NAMALWA (cell line): ENCODE results near the gene SLC4A4.

ENCODE experiments used
- DNase-seq: peaks from one replicate; pipeline ENCODE4 v3.0.0-alpha.2; 2015; ENCODE audit warnings: low spot score

SLC4A4 gene

DNA sequence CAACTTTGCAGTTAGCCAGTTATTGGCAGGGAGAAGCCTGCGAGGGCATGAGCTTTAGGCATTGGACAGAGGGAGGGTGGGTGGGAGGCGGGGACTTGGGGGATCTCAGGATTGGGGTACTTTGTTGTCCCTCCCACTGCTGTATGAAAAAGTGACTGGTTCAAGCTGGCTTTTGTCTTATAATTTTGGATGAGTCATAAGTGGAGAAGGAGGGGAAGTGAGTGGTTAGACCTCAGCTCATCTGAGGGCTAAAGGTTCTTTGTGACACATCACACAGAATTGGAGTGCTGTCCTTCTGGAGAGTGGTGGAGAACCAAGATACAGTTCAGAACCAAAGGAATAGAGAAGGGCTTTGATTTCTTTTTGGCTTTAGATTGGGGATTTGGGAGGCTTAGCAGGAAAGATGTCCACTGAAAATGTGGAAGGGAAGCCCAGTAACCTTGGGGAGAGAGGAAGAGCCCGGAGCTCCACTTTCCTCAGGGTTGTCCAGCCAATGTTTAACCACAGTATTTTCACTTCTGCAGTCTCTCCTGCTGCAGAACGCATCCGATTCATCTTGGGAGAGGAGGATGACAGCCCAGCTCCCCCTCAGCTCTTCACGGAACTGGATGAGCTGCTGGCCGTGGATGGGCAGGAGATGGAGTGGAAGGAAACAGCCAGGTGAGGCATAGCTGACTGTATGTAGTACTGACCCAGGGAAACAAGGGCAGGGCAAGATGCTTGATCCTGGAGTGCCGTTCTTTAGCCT, at the start of gene SLC4A4:
SLC4A4 (plus strand) TSS at position 175 of the 748 bp plus-strand sequence.
- no peak for DNase-seq

DNA sequence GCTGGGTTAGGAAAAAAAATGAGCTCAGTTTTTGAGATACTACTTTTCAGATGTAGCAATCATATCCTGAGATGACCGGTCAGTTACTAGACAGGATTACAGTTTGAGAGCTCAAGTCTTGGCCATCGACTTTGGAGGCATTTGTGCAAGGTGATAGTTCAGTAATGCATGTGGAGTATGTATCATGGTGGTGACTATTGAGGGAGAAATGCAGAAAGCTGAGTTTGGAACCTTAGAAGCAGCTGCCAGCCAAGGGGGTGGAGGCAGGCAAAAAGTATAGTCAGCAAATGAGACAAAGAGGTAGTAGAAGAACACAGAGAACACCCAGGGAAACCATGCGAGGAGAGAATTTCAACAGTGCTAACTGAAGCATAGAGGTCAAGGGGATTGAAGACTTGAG, 48.7 kb upstream of the SLC4A4 start:
- DNase-seq, result no peak

DNA sequence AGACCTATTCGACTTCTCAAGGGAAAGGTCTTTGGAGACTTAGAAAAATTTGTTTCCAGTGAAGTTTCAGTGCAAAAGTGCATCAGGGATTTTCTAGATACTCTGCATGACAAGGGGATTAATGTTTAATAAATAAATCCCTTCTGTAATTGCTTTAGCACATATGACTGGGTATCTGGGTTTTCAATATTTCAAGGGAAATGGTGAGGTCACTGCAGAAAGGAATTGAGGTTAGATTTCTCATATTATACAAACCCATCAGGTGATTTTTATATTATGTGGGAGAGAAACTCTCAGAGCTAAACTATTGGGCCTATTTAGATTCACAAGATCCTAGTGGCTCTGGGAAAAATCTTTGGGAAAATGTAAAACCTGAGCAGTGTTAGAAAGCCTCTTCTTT, 48.3 kb upstream of the SLC4A4 start:
- no peak for DNase-seq

DNA sequence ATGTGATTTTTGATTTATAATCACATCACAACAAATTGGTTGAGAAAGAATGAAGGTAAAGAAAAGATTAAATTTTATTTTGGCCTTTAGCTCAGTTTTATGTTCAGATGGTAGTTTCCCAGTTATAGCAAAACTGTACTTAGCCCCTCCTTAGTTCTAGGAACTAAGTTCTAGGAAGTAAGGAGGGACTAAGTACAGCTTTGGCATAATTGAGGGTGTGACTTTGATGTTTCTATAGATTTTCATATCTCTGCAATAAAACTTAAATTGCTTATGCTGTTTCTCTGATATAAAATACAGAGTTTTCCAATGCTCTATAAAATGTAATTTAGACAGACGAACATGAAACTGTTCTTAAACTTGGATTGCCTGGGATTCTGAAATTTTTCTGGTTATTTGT, 46.6 kb upstream of the SLC4A4 start:
- DNase-seq, result no peak

DNA sequence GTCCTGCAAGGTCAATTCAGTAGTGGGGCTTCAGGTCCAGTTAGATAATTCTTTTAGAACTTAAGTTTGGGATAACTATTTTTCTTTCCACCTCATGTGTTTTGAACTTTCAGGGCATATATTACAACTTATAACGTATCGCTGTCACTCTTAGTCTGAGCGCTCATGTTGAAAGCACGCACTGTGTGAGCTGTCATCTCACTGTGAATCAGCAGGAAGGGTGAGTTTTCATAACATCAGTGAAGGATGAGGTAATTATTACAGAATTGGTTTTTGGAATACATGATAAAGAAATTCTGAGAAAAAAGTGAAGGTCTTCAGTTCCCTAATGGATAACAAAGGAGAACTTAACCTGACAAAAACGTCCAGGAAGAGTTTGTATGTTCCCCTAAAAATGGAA, 45.1 kb upstream of the SLC4A4 start:
- DNase-seq, result no peak

DNA sequence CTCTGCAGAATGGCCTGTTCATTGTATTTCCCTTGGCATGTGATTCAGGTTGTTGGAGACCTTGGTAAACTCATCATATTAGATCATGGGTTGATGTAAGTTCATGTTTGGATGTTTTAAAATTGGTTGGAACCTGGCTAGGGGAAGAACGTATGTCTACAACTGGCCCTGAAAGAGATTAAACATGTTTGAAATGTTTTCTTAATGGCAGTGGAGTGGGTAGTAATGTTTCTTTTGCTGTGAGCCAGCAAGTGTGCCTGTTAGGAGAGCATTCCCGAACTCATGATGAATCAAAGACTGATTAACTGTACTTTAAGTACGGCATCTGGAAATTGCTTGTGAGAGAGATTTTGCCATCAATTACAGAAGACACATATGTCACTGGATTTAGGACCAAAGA, 44.5 kb upstream of the SLC4A4 start:
- DNase-seq, result no peak

DNA sequence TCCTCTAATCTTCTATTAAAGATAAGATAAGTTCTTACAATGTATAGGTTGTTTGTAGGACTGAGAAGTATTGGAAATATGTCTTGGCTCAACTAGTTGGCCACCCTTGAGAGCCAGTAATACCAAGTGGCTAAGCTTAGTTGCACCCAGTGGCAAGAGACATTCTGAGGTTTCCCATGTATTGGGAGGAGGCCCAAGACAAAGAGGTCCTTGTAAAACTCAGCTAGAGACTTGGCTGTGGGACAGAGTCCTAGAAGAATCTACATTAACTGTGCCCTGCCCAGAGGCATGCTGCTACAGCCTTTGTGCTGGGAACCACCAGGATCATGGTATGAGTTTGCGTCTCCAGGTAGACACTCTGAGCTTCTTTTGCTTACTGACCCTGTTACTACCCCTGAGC, 41.9 kb upstream of the SLC4A4 start:
- no peak for DNase-seq

DNA sequence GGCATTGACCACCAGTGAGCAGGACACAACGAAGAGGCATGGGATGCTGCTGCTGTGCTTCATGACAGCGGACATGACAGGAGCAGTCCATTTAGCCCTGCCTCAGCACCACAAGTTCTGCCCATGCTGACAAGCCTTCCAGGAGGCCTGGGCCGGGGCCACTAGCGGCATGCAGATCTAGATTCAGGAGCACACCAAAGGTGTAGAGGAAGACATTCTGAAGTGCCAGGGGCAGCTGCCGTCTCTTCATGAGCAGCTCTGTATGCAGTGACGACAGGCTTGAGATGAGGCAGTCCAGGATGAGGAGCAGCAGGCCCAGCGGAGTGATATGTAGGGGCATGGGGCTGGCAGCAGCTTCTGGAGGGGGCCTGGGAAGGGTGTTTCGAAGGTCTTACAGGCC, 38.5 kb upstream of the SLC4A4 start:
- DNase-seq, result no peak

DNA sequence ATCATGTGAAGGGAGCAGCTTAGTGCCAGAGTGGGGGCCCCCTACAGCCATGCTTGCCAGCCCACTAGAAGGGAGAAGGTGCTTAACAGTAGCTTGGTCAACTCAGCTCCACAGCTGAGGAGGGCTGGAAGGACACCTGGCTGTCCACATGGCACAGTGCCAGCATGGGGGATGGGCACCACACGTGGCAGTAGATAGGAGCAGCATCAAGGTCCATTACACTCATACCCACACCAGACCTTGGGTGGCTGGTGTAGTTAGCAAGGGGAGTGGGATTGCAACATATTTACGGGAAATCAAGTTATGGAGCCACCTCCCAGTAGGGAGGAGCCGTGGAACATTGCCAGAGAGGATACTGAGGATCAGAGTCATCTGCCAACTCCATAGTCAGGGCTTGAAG, 37.9 kb upstream of the SLC4A4 start:
- no peak for DNase-seq

DNA sequence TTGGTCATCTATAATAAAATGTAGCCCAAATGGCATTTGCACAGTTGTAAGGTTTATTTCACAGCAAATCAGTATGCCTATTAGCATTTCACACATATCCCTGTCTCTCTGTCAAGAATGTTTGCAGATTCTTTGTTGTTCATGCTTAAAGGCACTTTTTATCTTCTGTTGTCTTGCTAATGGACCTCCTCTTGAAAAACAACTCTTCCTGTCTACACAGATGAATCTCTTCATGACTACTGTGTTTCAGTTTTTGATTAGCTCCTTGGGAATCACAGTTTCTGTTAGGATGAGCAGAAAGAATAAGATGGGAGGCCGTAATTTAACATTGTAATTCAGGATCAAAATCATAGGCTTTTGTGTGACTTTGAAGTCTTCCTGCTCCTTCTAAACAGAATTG, 35.5 kb upstream of the SLC4A4 start:
- DNase-seq, result no peak

DNA sequence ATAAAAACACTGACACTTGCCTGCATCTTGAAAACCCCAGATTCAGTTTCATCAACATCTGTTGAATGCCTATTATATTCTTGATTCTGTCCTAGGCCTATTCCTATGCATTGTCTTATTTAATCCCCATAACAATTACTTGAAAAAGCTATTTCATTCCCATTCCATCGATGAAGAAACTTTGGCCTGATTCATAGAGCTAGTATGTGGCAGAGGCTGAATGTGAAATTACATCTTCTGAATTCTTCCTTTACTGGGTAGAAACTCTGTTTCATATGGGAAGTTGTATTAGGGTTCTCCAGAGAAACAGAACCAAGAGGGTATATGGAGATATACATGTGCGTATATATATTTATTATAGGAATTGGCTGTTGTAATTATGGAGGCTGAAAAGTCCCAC, 35.0 kb upstream of the SLC4A4 start:
- DNase-seq, result no peak

DNA sequence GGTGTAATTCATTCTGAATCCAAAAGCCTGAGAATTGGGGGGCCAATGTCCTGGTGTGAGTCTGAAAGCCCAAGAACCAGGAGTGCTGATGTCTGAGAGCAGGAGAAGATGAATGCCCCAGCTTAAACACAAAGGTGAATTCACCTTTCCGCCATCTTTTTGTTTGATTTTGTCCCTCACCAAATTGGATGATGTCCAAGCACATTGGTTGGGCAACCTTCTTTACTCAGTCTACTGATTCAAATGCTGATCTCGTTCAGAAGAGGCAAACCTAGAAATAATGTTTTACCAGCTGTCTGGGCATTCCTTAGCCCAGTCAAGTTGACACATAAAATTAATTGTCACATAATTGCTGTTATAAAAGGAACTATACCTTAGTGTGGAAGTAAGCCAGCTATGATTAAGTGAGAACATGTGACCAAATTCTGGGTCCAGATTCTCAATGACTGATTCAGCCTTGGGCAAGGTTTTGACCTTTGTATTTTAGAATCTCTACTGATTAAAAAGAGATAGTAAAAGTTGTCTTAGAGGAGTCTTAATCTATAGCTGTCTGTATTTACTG, 34.5 kb upstream of the SLC4A4 start:
- no peak for DNase-seq

DNA sequence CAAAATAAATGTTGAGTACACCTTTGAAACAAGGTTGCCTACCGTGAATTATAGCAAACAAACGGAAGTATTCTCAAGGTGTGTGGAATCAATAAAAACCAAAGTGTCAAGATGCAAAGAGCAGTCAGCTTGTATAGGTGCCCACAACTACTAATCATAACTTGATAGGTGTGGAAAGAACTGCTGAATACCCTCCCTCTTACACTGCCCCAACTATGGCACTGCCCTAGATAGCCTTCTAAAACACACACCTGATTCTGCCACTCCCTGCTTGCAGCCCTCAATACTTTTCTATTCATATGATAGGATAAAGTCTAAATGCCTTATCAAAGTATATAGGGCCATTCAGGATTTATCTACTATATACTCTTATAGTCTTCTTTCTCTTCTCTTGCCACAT, 31.1 kb upstream of the SLC4A4 start:
- DNase-seq, result no peak

DNA sequence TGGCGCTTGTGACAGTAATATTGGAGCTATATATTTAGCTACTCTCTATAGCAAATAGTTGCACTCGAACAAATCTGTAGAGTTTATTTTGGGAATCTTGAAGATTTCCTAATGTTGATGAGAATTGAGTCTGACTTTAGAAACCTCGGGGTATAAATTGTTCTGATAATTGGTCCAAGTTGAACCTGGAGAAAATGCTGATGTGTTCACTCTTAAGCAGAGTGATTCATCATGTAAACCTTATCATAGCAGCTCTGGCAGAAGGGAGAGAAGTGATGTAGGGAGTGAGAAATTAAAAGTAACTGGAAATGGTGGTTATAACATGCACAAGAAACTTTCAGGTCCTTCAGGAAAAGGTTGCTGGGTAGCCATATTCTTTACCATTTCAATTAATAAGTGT, 16.4 kb upstream of the SLC4A4 start:
- DNase-seq, result no peak

DNA sequence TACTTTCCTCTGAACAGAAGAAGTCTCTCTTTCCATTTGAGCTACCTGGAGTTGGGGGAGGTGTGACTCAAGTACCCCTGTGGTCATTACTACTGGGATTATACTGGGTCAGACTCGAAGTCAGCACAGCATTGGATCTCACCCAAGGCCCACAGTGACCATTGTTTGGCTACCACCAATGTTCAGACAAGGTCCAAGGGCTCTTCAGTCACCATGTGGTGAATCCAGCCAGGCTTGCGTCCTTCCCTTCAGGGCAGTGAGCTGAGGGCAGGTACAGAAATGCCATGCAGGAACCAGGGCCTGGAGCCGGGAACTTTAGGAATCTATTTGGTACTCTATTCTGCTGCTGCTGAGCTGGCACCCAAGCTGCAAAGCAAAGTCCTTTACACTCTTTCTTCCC, 5.5 kb upstream of the SLC4A4 start:
- DNase-seq, result no peak

DNA sequence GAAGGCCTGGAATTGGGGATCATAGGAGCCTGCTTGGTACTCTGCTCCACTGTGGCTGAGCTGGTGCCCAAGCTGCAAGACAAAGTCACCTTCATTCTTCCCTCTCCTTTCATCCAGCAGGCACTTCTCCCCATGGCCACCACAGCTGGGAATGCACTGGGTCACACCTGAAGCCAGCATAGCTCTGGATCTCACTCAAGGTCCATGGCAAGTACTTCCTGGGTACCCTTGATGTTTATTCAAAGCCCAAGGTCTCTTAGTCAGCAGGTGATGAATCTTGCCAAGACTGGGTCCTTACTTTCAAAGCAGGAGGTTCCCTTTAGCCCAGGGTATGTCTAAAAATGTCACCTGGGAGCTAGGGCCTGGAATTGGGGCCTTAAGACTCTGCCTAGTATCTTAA, 4.9 kb upstream of the SLC4A4 start:
- DNase-seq, result no peak

DNA sequence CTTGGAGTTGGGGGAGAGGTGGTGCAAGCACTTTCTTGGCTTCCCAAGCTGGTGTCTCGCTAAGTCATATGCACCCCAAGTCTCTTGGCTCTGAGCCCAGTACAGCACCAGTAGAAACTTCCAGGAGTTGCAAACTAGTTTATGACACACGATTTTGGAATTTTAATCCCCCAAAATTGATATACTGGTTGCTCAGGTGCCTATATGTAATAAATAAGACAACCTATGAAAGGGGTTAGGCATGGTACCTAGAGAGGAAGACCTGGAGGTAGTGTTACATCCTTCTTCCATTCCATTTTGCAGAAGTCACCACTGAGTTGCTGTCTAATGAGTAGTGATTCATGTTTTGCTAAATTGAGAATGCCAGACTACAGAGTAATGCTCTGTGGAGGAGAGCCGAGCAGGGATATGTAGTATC, 4.3 kb upstream of the SLC4A4 start:
- no peak for DNase-seq

DNA sequence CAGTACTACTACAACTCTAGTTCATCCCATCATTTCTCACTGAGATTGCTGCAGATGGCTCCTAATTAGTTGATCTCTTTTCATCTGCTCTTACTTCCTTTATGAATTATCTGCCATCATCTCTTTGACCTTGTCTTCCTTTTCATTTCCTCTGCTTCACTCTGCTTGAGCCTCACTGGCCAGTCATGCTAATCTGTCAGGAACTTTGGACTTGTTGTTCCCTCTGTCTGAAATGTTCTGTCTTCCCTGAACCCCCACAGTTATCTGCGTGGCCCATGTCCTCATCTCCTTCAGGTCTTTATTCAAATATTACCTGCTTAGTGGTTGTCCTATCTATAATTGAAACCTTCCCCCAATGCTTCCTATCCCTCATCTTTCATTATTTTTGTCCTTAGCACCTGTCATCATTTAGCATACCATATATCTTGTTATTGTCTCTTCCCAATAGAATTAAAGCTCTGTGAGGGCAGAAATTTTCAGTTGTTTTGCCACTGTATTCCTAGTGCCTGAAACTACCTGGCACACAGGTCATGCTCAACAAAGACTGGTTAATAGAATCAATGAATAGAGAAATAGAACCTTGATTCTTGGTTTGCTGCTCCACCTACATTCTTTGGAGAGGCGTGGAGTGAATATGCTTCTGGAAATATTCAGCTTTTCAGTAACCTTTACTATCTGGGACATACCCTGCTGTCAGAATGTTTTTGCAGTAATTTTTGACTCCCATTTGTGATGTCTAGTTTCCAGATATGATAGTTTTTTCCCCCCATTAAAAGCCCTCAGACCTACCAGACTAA, 5.0 kb downstream of the SLC4A4 start:
- no peak for DNase-seq

DNA sequence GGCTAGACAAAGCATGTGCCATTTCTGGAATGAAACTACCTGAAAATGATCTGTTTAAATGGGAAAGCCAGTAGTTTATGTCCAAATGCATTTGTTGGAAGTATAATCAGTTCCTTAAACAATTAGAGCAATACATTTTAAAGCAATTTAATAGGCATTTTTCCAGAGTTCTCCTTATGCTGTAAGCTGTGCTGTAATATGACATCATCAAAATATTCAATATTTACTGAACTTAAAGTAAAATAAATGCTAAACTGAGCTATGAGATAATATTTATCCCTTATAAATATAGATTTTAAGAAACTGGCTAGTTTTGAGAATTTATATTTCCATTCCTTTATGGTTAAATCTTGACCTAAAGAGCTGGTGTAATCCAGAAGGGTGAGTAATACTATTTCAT, 7.9 kb downstream of the SLC4A4 start:
- DNase-seq, result no peak

DNA sequence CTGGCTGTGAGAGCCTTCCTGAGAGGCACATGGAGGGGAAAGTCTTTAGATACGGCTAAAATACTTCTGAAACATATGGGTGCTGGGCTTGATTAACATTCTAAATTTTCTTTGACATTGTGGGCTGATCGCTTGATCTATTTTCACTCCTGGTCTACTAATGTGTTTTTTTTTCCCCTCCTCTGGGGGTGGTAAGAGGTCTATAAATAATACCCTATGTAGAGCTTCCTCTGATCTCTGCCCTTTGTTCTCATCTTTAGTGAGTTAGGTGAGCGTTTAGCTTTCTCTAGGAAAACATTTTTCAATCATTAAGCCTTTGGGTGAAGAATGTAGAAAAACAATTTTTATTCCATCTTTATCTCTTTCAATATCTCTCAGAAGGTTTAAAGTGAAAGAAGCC, 9.8 kb downstream of the SLC4A4 start:
- no peak for DNase-seq

DNA sequence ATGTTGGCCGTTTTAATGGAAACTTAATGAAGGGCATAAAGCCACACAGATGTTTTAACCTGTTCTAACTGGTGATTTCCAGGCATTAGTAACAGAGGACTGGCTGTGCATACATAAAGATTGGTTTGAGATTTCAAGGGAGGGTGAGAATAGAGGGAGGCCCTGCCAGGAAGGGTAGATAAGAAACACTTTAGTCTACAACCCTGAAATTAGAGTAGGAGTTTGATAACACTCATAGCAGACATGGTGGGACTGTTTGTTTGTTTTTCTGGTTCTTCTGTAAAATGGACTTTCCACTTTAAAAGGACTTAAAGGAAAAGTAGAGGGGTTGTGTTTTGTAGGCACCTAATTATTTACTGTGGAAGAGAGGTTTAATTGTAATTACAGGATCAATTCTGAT, 16.2 kb downstream of the SLC4A4 start:
- no peak for DNase-seq

DNA sequence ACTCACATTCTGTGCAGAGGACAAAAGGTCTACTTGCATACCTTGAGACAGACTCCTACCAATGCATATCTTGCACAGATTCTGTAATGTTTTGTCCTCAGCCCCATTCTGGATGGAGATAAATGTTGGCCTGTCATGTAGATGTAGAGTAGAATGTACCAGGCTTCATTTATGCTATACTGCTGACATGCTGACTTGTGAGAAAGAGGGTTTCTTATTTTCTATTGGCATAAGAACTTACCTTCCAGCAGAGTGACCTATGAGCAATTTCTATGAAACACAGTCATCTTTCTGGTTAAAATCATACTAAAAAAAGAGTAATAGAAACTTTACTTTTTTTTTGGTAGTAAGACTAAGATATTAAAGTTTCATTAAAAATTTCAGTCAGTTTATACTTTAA, 17.2 kb downstream of the SLC4A4 start:
- no peak for DNase-seq

DNA sequence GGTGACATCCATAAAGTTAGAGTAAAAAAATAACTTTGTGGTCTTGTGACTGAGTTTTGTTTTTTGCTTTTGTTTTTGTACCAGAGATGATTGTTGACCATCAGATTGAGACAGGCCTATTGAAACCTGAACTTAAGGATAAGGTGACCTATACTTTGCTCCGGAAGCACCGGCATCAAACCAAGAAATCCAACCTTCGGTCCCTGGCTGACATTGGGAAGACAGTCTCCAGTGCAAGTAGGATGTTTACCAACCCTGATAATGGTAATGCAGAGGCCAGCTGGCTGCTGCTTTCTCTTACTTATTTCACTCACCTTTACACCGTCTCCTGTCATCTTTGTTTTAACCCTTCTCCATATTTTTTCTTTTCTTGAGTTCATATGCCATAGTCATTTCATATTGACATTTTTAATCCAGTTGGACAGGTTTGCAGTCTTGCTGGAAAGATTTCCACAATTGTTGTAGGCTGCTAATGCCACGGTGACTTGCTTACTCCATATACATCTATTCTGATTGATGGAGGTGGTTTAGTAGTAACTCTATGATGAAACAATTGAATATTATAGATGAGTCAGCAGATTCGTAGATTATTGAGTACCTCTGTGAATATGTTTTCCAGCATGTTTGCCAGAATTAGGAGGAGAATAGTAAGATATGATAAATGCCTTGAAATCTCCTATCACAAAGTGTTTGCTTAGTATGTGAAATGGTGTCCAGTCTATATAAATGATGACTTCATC, 18.3 kb downstream of the SLC4A4 start:
- no peak for DNase-seq
